ENCODE data around the gene CRYL1.

Gene CRYL1

GRCh38 chr13:20395061-20395916 lies 130.4 kb downstream of the CRYL1 start:
- no peak for DNase-seq

GRCh38 chr13:20394506-20394905 lies 131.2 kb downstream of the CRYL1 start:
- no peak for DNase-seq

- no peak for DNase-seq
Observed at GRCh38 chr13:20394169-20394501, 131.5 kb downstream of the CRYL1 start.

- DNase-seq = no peak
Observed at GRCh38 chr13:20393273-20394168, 132.1 kb downstream of the CRYL1 start.

- no peak for DNase-seq
Observed at GRCh38 chr13:20392530-20392929, 133.1 kb downstream of the CRYL1 start.

GRCh38 chr13:20391597-20392452 lies 133.8 kb downstream of the CRYL1 start:
- DNase-seq = no peak

- DNase-seq = no peak
Observed at GRCh38 chr13:20390526-20391175, 135.0 kb downstream of the CRYL1 start.

- DNase-seq = no peak
Observed at GRCh38 chr13:20389696-20390525, 135.7 kb downstream of the CRYL1 start.

GRCh38 chr13:20388184-20388583 lies 137.5 kb downstream of the CRYL1 start:
- DNase-seq = no peak

- DNase-seq = peak in 1 of 5 experiments; percentile 28
Observed at GRCh38 chr13:20387441-20387971, 138.2 kb downstream of the CRYL1 start.

- no peak for DNase-seq
Observed at GRCh38 chr13:20387006-20387405, 138.7 kb downstream of the CRYL1 start.

- no peak for DNase-seq
Observed at GRCh38 chr13:20383058-20383457, 142.6 kb downstream of the CRYL1 start.

GRCh38 chr13:20381401-20381800 lies 144.3 kb downstream of the CRYL1 start:
- no peak for DNase-seq

- DNase-seq = no peak
Observed at GRCh38 chr13:20378721-20379120, 146.9 kb downstream of the CRYL1 start.

- no peak for DNase-seq
Observed at GRCh38 chr13:20377720-20378119, 147.9 kb downstream of the CRYL1 start.

GRCh38 chr13:20375871-20376270 lies 149.8 kb downstream of the CRYL1 start:
- no peak for DNase-seq

GRCh38 chr13:20373861-20374260 lies 151.8 kb downstream of the CRYL1 start:
- no peak for DNase-seq

GRCh38 chr13:20371825-20372224 lies 153.8 kb downstream of the CRYL1 start:
- no peak for DNase-seq

- DNase-seq = peak in 1 of 5 experiments; percentile 26
Observed at GRCh38 chr13:20370815-20371421, 154.7 kb downstream of the CRYL1 start.

GRCh38 chr13:20369886-20370361 lies 155.7 kb downstream of the CRYL1 start:
- DNase-seq = peak in 1 of 5 experiments; percentile 92
